Measurements from ENCODE around the gene CHN2.

DNA sequence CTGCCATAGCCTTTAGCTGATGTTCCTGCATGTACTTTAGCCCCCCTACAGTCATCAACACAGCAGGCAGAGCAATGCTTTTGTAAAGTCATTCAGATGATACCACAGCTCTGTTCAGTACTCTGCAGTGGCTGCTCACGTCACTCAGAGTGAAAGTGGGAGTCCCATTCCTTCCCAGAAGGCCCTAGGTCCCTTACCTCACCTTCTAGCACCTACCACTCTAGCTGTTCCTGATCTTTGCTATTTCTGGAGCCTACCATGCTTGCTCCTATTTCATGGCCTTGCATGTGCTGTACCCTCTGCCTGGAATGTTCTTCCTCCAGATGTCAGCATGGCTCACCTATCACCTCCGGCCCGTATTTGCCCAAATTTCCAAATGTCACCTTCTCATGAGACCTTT, 274.7 kb downstream of the CHN2 start:
- TF ChIP-seq CTCF (IDR thresholded peaks at IDR 0.05) (no peak), JUNB (IDR thresholded peaks at IDR 0.05) (no peak), KDM1A (IDR thresholded peaks at IDR 0.05; ENCODE audit: low read depth) (no peak), CEBPB (IDR thresholded peaks at IDR 0.05) (no peak), POLR2A (IDR thresholded peaks at IDR 0.05; ENCODE audit: low read length) (no peak), RAD21 (conservative IDR thresholded peaks at IDR 0.05 in 1 of 2, IDR thresholded peaks at IDR 0.05 in 1 of 2) (no peak), GATA3 (IDR thresholded peaks at IDR 0.05; ENCODE audit: borderline replicate concordance) (no peak), BHLHE40 (IDR thresholded peaks at IDR 0.05; ENCODE audit: low read depth, low read length) (no peak)
- TF ChIP-seq, protein P1, sequence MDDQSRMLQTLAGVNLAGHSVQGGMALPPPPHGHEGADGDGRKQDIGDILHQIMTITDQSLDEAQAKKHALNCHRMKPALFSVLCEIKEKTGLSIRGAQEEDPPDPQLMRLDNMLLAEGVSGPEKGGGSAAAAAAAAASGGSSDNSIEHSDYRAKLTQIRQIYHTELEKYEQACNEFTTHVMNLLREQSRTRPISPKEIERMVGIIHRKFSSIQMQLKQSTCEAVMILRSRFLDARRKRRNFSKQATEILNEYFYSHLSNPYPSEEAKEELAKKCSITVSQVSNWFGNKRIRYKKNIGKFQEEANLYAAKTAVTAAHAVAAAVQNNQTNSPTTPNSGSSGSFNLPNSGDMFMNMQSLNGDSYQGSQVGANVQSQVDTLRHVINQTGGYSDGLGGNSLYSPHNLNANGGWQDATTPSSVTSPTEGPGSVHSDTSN (IDR thresholded peaks at IDR 0.05) = no peak

Measured in A549 (cell line).